Fibroblast of mammary gland (primary cell): Measurements from ENCODE around the gene FHIT.

Experiments
- DNase-seq: peaks from one replicate; pipeline ENCODE4 v3.0.0-alpha.2; 2010; ENCODE audit warnings: low read depth
- H3K4me3 ChIP-seq: 2 replicates; pipeline ENCODE4 v1.5.1; 2011; ENCODE audit warnings: low read depth, mild to moderate bottlenecking, low read length, moderate library complexity; ENCODE audit not compliant: control insufficient read depth
- TF ChIP-seq, protein P1 (sequence below): conservative IDR thresholded peaks from 2 replicates; pipeline ENCODE4 v1.5.1; 2011; ENCODE audit warnings: low read depth, low read length, inconsistent platforms; ENCODE audit not compliant: control insufficient read depth, insufficient read depth

FHIT gene

DNA sequence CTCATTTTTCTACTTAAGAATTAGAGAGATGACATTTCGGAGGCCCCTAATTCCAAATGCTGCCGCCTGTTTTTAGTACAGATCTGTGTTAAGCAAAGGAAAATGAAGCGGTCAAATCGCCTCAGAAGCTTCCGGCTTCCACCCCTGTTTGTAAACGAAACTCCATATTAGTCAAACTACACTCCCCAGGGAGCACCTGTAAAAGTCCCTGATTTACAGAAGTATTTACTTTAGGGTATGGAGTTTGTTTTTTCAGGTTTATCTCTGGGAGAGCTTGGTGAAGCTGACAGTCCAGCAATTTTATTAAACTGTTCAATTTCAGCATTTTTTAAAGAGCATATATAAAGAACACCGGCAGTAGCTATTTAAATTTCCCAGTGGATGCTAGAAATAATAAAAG, 319.8 kb downstream of the FHIT start:
- DNase-seq, result no peak
- H3K4me3 ChIP-seq, result no peak overlapping the region
- TF ChIP-seq, protein P1, sequence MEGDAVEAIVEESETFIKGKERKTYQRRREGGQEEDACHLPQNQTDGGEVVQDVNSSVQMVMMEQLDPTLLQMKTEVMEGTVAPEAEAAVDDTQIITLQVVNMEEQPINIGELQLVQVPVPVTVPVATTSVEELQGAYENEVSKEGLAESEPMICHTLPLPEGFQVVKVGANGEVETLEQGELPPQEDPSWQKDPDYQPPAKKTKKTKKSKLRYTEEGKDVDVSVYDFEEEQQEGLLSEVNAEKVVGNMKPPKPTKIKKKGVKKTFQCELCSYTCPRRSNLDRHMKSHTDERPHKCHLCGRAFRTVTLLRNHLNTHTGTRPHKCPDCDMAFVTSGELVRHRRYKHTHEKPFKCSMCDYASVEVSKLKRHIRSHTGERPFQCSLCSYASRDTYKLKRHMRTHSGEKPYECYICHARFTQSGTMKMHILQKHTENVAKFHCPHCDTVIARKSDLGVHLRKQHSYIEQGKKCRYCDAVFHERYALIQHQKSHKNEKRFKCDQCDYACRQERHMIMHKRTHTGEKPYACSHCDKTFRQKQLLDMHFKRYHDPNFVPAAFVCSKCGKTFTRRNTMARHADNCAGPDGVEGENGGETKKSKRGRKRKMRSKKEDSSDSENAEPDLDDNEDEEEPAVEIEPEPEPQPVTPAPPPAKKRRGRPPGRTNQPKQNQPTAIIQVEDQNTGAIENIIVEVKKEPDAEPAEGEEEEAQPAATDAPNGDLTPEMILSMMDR, result no peak

DNA sequence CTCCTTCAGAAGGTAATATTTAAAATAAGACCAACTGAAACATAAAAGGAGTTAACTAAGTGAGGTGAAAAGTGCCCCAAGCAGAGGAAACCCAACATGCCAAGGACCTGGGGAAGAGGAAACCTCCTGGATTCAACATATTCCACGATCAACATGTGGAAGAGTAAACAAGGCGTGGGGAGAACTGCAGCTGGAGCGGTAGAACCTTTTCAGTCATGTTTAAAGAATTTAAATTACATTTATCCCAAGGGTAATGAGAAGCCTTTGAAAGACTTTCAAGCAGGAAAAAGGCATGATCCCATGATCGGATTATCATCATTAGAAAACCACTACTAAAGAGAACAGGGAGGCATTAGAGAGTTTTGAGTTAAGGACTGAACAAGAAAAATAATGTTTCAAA, 330.7 kb downstream of the FHIT start:
- DNase-seq, result peak; percentile 56
- H3K4me3 ChIP-seq, result no peak overlapping the region
- TF ChIP-seq, protein P1, result no peak

DNA sequence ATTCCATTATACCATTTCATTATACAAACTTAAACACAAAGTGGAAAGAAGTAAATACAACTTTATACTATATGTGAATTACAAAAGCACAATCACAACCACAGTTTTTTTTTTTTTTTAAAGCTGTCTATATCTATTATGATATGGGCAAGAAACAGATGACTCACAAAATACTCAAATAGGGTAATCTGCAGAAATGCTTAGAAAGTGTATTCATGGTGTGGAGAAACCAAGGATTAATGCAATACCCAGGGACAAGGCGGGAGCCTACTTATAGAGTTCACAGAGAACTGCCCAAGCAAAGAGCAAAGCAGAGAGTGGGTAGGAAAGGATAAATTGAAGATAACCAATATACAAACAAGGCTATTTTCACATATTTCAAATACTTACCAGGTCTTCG, 332.0 kb downstream of the FHIT start:
- peak; percentile 10 for DNase-seq
- no peak overlapping the region for H3K4me3 ChIP-seq
- TF ChIP-seq, protein P1, result no peak

GRCh38 chr3:60917141-60917540, 334.1 kb downstream of the FHIT start:
- no peak overlapping the region for H3K4me3 ChIP-seq
- TF ChIP-seq, protein P1, result no peak
- no peak for DNase-seq

DNA sequence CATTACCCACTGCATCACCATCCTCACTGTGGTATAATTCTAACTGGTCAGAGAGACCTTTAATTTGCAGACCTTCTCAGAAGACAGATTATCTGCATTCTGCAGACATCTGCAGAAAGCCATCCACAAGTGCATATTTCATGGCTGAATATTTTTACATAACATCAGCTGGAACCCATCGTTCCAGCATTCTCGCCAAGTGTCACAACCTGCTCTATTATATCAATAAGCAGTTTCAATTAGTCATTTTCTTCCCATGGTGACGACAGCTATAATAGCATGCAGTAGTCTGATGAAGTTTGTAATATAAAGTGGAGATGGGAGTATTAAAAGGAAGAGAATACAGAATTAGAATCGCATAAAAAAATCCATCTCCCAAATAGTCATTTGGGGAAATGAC, 334.7 kb downstream of the FHIT start:
- TF ChIP-seq, protein P1, result no peak
- DNase-seq, result peak; percentile 10
- H3K4me3 ChIP-seq, result no peak overlapping the region

- no peak overlapping the region for H3K4me3 ChIP-seq
- DNase-seq, result no peak
- TF ChIP-seq, protein P1, result no peak
Measured at GRCh38 chr3:60913474-60913873, 337.8 kb downstream of the FHIT start.

GRCh38 chr3:60912876-60913275, 338.4 kb downstream of the FHIT start:
- DNase-seq, result no peak
- no peak overlapping the region for H3K4me3 ChIP-seq
- TF ChIP-seq, protein P1, result no peak
